ENCODE data around the gene IL36RN. TPM values are rescaled to one million over a fixed set of nuclear protein-coding genes. Genes with fewer than 3 reads are reported as not detected.

The IL36RN gene
- total RNA-seq, 4 donors from 2014 or later, result 0.93 to 1.7 TPM; not detected in 2

GRCh38 chr2:113068249-113068648 lies 9.3 kb downstream of the IL36RN start:
- Histone ChIP-seq H3K27me3 (no peaks in the 10 kb centered on the region), H3K36me3 (no peaks in the 10 kb centered on the region), H3K4me1 (no peaks in the 10 kb centered on the region), H3K27ac (no peak overlapping the region), H3K4me3 (no peak overlapping the region), H3K9me3 (no peaks in the 10 kb centered on the region)
- ATAC-seq, result no peak
- 55 to 89% methylated on average over 2 of the region's 2 CpGs for WGBS, 2 donors (ENCODE audit: low coverage in 1 of 2)
- TF ChIP-seq EP300 (IDR thresholded peaks at IDR 0.05), result no peak
- no peak for TF ChIP-seq CTCF (IDR thresholded peaks at IDR 0.05)
- no peak for TF ChIP-seq POLR2AphosphoS5 (IDR thresholded peaks at IDR 0.05)
- no peak for TF ChIP-seq POLR2A (IDR thresholded peaks at IDR 0.05)

- Histone ChIP-seq H3K36me3 (no peaks in the 10 kb centered on the region), H3K4me1 (no peaks in the 10 kb centered on the region), H3K27ac (no peak overlapping the region), H3K4me3 (no peak overlapping the region), H3K9me3 (no peaks in the 10 kb centered on the region), H3K27me3 (no peaks in the 10 kb centered on the region)
- WGBS, 2 donors (ENCODE audit: low coverage in 1 of 2), result 41 to 50% methylated on average over 5 of the region's 5 CpGs
- no peak for TF ChIP-seq POLR2A (IDR thresholded peaks at IDR 0.05)
- TF ChIP-seq POLR2AphosphoS5 (IDR thresholded peaks at IDR 0.05), result no peak
- TF ChIP-seq EP300 (IDR thresholded peaks at IDR 0.05), result no peak
- no peak for TF ChIP-seq CTCF (IDR thresholded peaks at IDR 0.05)
- ATAC-seq, result no peak
Measured at GRCh38 chr2:113068706-113069485, 9.9 kb downstream of the IL36RN start.

GRCh38 chr2:113069676-113070605 lies 10.9 kb downstream of the IL36RN start:
- ATAC-seq, result no peak
- 84 to 89% methylated on average over 3 to 4 of the region's 4 CpGs for WGBS, 2 donors (ENCODE audit: low coverage in 1 of 2)
- TF ChIP-seq POLR2AphosphoS5 (IDR thresholded peaks at IDR 0.05), result no peak
- TF ChIP-seq CTCF (IDR thresholded peaks at IDR 0.05), result no peak
- no peak for TF ChIP-seq EP300 (IDR thresholded peaks at IDR 0.05)
- TF ChIP-seq POLR2A (IDR thresholded peaks at IDR 0.05), result no peak
- Histone ChIP-seq H3K27ac (no peak overlapping the region), H3K36me3 (no peaks in the 10 kb centered on the region), H3K4me1 (no peaks in the 10 kb centered on the region), H3K4me3 (no peak overlapping the region), H3K27me3 (no peaks in the 10 kb centered on the region), H3K9me3 (no peaks in the 10 kb centered on the region)

- H3K36me3 ChIP-seq, result no peaks in the 10 kb centered on the region
- TF ChIP-seq EP300 (IDR thresholded peaks at IDR 0.05) (no peak), CTCF (IDR thresholded peaks at IDR 0.05) (no peak), POLR2A (IDR thresholded peaks at IDR 0.05) (no peak), POLR2AphosphoS5 (IDR thresholded peaks at IDR 0.05) (no peak)
- no peak overlapping the region for H3K4me3 ChIP-seq
- H3K27ac ChIP-seq, result no peak overlapping the region
- ATAC-seq, result no peak
- H3K27me3 ChIP-seq, result no peaks in the 10 kb centered on the region
- H3K4me1 ChIP-seq, result no peaks in the 10 kb centered on the region
- WGBS, 2 donors (ENCODE audit: low coverage in 1 of 2), result 50 to 77% methylated on average over 1 of the region's 1 CpG
- H3K9me3 ChIP-seq, result no peaks in the 10 kb centered on the region
Measured at GRCh38 chr2:113070606-113070975, 11.6 kb downstream of the IL36RN start.
